Esophagus mucosa (tissue), 1 donor: ENCODE measurements around the gene MXD1. TPM values are rescaled to one million over a fixed set of nuclear protein-coding genes. Genes with fewer than 3 reads are reported as not detected.
A peak's percentile ranks its signal among the peaks of the same experiment; 100 is the strongest.
"Not testable (repeated sequence)": the region's sequence is repeated elsewhere in the genome, so short reads cannot be mapped to it uniquely, and the experiment has no call there.

Experiments
- ATAC-seq: fragments of 200-7000 bp; cut with Tn5 transposase; one replicate; pipeline ENCODE4 v1.9.1; 2020
- total RNA-seq: library from RNA; stranded (reverse); gene quantifications from one replicate; pipeline ENCODE4 v1.2.4, GENCODE V29; 2023
- donor health status: DM: yes; HTN: yes; CAD: no.

The MXD1 gene
- total RNA-seq, 1 donor from 2014 or later = 155 TPM

- peak; percentile 70 for ATAC-seq
Measured at GRCh38 chr2:69933839-69934613, 19.1 kb downstream of the MXD1 start.

- ATAC-seq = no peak
Measured at GRCh38 chr2:69934614-69934908, 19.7 kb downstream of the MXD1 start.

- ATAC-seq = no peak
Measured at GRCh38 chr2:69935011-69935410, 20.1 kb downstream of the MXD1 start.

GRCh38 chr2:69936906-69937305 is 22.0 kb downstream of the MXD1 start:
- ATAC-seq = no peak

- ATAC-seq = no peak
Measured at GRCh38 chr2:69937968-69938367, 23.1 kb downstream of the MXD1 start.

GRCh38 chr2:69939722-69940121 is 24.8 kb downstream of the MXD1 start:
- ATAC-seq = no peak

- ATAC-seq = no peak
Measured at GRCh38 chr2:69940691-69941090, 25.8 kb downstream of the MXD1 start.

- ATAC-seq = peak; percentile 7
Measured at GRCh38 chr2:69943000-69943842, 28.3 kb downstream of the MXD1 start.

- no peak for ATAC-seq
Measured at GRCh38 chr2:69943843-69944525, 29.1 kb downstream of the MXD1 start.

GRCh38 chr2:69944756-69945155 is 29.8 kb downstream of the MXD1 start:
- peak; percentile 12 for ATAC-seq

- ATAC-seq = peak; percentile 82
Measured at GRCh38 chr2:69945441-69945840, 30.5 kb downstream of the MXD1 start.

GRCh38 chr2:69945941-69946340 is 31.0 kb downstream of the MXD1 start:
- ATAC-seq = peak; percentile 7

GRCh38 chr2:69946351-69947324 is 31.7 kb downstream of the MXD1 start:
- peak; percentile 46 for ATAC-seq

GRCh38 chr2:69947325-69947931 is 32.5 kb downstream of the MXD1 start:
- no peak for ATAC-seq

GRCh38 chr2:69948032-69948962 is 33.4 kb downstream of the MXD1 start:
- no peak for ATAC-seq

- no peak for ATAC-seq
Measured at GRCh38 chr2:69948963-69949645, 34.2 kb downstream of the MXD1 start.

- no peak for ATAC-seq
Measured at GRCh38 chr2:69950241-69950640, 35.3 kb downstream of the MXD1 start.

- ATAC-seq = not testable (repeated sequence)
Measured at GRCh38 chr2:69950671-69951070, 35.8 kb downstream of the MXD1 start.

GRCh38 chr2:69952336-69953115 is 37.6 kb downstream of the MXD1 start:
- no peak for ATAC-seq
